Stimulated activated naive CD8-positive, alpha-beta T cell treated with anti-CD3 and anti-CD28 coated beads, Interleukin-15, Interleukin-2, amounts not matched to agents 100 ng/mL and 50 ng/mL, for 24 hours (primary cell): ENCODE measurements around the gene MTFP1.
A peak's percentile ranks its signal among the peaks of the same experiment; 100 is the strongest.

Source experiments
- H3K27ac Mint-ChIP-seq: one replicate; pipeline ENCODE4 v1.8.0; 2021; ENCODE audit warnings: mild to moderate bottlenecking, mixed read lengths
- H3K27me3 Mint-ChIP-seq: one replicate; pipeline ENCODE4 v1.8.0; 2021; ENCODE audit warnings: mixed read lengths
- H3K36me3 Mint-ChIP-seq: one replicate; pipeline ENCODE4 v1.8.0; 2021; ENCODE audit warnings: low read depth, mixed read lengths
- H3K4me1 Mint-ChIP-seq: one replicate; pipeline ENCODE4 v1.8.0; 2021; ENCODE audit warnings: low read depth, mixed read lengths
- H3K4me3 Mint-ChIP-seq: one replicate; pipeline ENCODE4 v1.8.0; 2021; ENCODE audit warnings: mild to moderate bottlenecking, mixed read lengths
- H3K9me3 Mint-ChIP-seq: one replicate; pipeline ENCODE4 v1.8.0; 2021; ENCODE audit warnings: mixed read lengths

MTFP1 gene

GRCh38 chr22:30413745-30414524, 11.6 kb upstream of the MTFP1 start:
- H3K4me1 Mint-ChIP-seq: peaks cover 29% of the 10 kb centered on the region
- H3K27me3 Mint-ChIP-seq: no peaks in the 10 kb centered on the region
- peaks cover 80% of the 10 kb centered on the region for H3K36me3 Mint-ChIP-seq
- peak overlapping the region; percentile 56 for H3K27ac Mint-ChIP-seq
- H3K9me3 Mint-ChIP-seq: no peaks in the 10 kb centered on the region
- H3K4me3 Mint-ChIP-seq: no peak overlapping the region

GRCh38 chr22:30414525-30415047, 11.0 kb upstream of the MTFP1 start:
- H3K9me3 Mint-ChIP-seq: no peaks in the 10 kb centered on the region
- peaks cover 78% of the 10 kb centered on the region for H3K36me3 Mint-ChIP-seq
- H3K27me3 Mint-ChIP-seq: no peaks in the 10 kb centered on the region
- no peak overlapping the region for H3K4me3 Mint-ChIP-seq
- H3K27ac Mint-ChIP-seq: peak overlapping the region; percentile 51
- H3K4me1 Mint-ChIP-seq: peaks cover 32% of the 10 kb centered on the region

DNA sequence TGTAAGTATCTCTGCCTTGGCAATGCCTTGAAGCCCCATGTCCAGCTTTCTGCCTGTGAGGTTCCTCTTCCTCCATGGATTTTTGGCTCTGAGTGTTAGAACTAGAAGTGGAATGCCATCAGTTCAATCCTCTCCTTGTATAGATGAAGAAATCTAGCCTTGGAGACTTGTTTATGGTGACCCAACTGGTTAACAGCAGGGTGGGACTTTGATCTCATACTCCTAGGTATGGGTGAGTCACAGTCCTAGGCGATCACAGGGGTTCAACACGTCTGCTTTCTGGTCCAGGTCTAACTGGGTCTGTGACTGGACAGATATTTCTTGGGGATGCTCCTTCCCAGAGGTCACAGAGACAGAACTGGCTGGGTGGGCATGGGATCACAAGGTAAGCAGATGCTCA, 9.2 kb upstream of the MTFP1 start:
- Mint-ChIP-seq H3K27ac (no peak overlapping the region), H3K4me3 (no peak overlapping the region), H3K36me3 (peaks cover 75% of the 10 kb centered on the region), H3K9me3 (no peaks in the 10 kb centered on the region), H3K27me3 (no peaks in the 10 kb centered on the region), H3K4me1 (peaks cover 51% of the 10 kb centered on the region)

DNA sequence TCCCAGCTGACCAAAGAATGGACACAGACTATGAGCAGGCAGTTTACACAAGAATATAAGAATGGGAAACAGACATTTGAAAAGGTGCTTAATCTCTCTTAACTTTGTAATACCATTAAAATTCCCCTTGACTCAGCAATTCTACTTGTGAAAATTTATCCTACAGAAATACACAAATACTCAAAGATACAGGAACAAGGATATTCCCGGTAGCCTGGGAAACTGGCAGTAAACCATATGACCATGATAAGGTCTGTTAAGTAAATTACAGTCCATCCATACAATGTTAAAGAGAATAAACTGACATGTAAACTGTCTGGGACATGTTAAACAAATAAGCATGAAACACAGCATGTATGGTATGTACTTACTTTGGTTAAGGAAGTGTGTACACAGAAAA, 8.7 kb upstream of the MTFP1 start:
- H3K9me3 Mint-ChIP-seq: no peaks in the 10 kb centered on the region
- H3K4me3 Mint-ChIP-seq: no peak overlapping the region
- H3K36me3 Mint-ChIP-seq: peaks cover 76% of the 10 kb centered on the region
- no peaks in the 10 kb centered on the region for H3K27me3 Mint-ChIP-seq
- peaks cover 55% of the 10 kb centered on the region for H3K4me1 Mint-ChIP-seq
- H3K27ac Mint-ChIP-seq: no peak overlapping the region

DNA sequence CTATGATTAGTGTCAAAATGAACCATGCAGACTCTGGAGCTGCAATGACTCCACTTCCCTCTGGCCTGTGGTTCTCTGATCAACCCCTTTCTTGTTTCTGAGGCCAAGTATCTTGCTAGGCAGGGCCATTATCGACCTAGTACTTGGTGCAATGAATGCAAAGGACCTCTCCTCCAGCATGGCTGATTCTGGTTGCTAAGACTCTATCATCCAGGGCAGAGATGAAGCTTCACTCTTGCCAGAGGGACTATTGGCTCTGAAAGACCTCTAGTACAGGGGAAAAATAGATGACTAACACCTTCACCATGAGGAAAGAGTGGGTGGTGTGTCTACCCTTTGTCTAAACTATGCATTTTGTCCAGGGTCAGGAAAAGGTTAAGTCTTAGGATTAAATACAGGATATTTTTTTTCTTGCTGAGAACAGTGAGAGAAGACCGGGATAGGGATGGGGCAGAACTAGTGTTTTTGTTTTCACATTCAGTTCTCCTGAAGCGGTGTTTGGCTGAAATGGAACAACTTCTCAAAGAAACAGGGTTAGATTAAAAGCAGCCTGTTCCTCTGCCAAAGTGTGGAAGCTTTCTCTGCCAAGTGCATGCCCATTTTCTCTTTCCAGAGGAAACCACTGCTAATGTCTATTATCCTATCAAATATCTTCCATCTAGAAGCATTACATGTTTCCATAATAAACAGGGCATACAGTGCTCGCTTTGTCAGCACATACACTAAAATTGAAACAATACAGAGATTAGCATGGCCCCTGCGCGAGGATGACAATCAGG, 5.0 kb upstream of the MTFP1 start:
- Mint-ChIP-seq H3K4me1 (peaks cover 61% of the 10 kb centered on the region), H3K27me3 (no peaks in the 10 kb centered on the region), H3K36me3 (peaks cover 59% of the 10 kb centered on the region), H3K9me3 (no peaks in the 10 kb centered on the region), H3K4me3 (peak overlapping the region; percentile 98), H3K27ac (peak overlapping the region; percentile 83)

GRCh38 chr22:30421695-30422480, 3.7 kb upstream of the MTFP1 start:
- peaks cover 52% of the 10 kb centered on the region for H3K36me3 Mint-ChIP-seq
- H3K4me1 Mint-ChIP-seq: peaks cover 65% of the 10 kb centered on the region

GRCh38 chr22:30422481-30423300, 2.9 kb upstream of the MTFP1 start:
- H3K27ac Mint-ChIP-seq: peak overlapping the region; percentile 99
- H3K36me3 Mint-ChIP-seq: peaks cover 56% of the 10 kb centered on the region
- H3K27me3 Mint-ChIP-seq: no peaks in the 10 kb centered on the region
- peaks cover 74% of the 10 kb centered on the region for H3K4me1 Mint-ChIP-seq
- H3K9me3 Mint-ChIP-seq: no peaks in the 10 kb centered on the region
- peak overlapping the region; percentile 98 for H3K4me3 Mint-ChIP-seq

More at GRCh38 chr22:30421695-30422480, 3.7 kb upstream of the MTFP1 start:
- Mint-ChIP-seq H3K27ac (peak overlapping the region; percentile 99), H3K27me3 (no peaks in the 10 kb centered on the region), H3K4me3 (peak overlapping the region; percentile 98), H3K9me3 (no peaks in the 10 kb centered on the region)

DNA sequence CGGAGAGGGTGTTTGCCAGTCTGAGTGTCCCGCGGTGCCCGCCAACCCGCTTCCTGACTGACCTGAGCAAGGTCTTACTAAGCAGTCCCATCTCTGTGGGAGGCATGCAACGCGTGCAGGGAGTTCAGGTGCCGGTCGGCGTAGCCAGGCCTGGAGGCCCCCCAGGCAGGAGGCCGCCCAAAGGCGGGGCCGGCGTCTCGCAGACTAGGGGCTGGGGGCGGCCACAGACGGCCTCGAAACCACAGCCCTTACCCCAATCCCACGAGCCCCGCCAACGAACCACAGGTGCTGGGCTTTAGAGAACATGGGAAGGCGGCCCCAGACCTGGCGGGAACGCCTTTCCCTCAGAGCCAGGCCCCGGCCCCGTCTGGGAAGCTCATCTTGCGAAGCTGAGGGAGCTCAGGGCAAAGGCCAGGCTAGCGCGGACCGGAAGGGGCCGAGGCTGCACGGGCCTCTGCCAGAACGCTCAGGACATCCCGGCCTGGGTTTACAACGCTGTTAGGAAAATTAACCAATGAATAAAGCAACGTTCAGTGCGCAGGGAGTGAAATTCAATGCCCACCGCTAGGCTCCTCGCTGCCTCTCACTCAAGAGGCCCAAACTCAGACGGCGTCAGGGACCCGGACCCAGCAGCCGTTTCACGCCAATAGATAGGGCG, 2.1 kb upstream of the MTFP1 start:
- peak overlapping the region; percentile 99 for H3K27ac Mint-ChIP-seq
- H3K9me3 Mint-ChIP-seq: no peaks in the 10 kb centered on the region
- peak overlapping the region; percentile 98 for H3K4me3 Mint-ChIP-seq
- H3K36me3 Mint-ChIP-seq: peaks cover 52% of the 10 kb centered on the region
- no peaks in the 10 kb centered on the region for H3K27me3 Mint-ChIP-seq
- H3K4me1 Mint-ChIP-seq: peaks cover 76% of the 10 kb centered on the region

- Mint-ChIP-seq H3K36me3 (peaks cover 48% of the 10 kb centered on the region), H3K4me1 (peaks cover 76% of the 10 kb centered on the region), H3K27me3 (no peaks in the 10 kb centered on the region), H3K27ac (peak overlapping the region; percentile 99), H3K4me3 (peak overlapping the region; percentile 98), H3K9me3 (no peaks in the 10 kb centered on the region)
Measured at GRCh38 chr22:30423959-30424533, 1.5 kb upstream of the MTFP1 start.

DNA sequence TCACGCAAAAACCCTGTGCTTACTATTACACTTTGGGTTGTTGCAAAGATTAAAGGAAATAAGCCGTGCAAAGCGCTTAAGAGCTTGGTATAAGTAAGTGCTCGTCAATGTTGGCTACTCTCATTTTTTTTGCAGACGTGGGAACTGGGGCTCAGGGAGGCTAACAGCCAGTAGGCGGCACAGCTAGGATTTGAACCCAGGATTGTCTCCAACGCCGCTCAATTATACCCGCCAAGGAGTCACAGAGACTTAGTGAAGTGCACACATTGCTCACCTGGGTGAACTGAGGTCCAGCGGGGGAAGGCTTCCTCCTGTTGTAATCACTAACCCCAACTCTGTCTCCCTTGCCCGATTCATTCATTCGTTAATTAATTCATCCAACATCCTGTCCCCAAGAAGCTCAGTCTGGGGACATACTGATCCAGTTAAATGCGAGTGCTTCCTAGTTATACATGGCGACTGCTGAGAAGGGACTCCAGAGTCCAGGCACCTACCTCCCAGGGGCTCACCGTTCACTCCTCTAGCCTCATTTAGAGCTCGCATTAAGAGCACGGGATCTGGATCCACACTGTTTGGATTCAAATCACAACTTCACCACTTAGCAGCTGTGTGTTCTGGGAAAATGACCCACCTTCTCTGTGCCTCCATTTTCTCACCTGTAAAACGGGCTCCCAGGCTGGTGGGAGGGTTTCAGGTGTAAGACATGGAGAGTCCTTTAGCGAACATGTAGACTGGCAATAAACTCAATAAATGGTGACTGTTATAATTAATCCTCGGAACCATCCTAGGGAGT, 838 bp upstream of the MTFP1 start:
- H3K36me3 Mint-ChIP-seq: peaks cover 43% of the 10 kb centered on the region

DNA sequence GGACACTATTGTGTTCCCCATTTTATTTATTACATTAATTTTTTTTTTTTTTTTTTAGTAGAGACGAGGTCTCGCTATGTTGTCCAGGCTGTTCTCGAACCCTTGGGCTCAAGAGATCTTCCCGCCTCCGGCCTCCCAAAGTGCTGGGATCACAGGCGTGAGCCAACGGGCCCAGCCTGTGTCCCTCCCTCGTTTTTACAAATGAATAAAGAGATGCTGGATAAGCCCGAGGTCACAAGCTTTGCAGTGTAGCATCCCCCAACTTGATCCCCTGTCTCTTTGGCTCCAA, 297 bp upstream of the MTFP1 start:
- peak overlapping the region; percentile 98 for H3K4me3 Mint-ChIP-seq
- peaks cover 40% of the 10 kb centered on the region for H3K36me3 Mint-ChIP-seq
- H3K27ac Mint-ChIP-seq: peak overlapping the region; percentile 99
- H3K27me3 Mint-ChIP-seq: no peaks in the 10 kb centered on the region
- peaks cover 66% of the 10 kb centered on the region for H3K4me1 Mint-ChIP-seq
- H3K9me3 Mint-ChIP-seq: no peaks in the 10 kb centered on the region

More for the DNA sequence above, 838 bp upstream of the MTFP1 start:
- no peaks in the 10 kb centered on the region for H3K9me3 Mint-ChIP-seq
- H3K27me3 Mint-ChIP-seq: no peaks in the 10 kb centered on the region
- H3K4me3 Mint-ChIP-seq: peak overlapping the region; percentile 98
- peaks cover 71% of the 10 kb centered on the region for H3K4me1 Mint-ChIP-seq
- H3K27ac Mint-ChIP-seq: peak overlapping the region; percentile 99

DNA sequence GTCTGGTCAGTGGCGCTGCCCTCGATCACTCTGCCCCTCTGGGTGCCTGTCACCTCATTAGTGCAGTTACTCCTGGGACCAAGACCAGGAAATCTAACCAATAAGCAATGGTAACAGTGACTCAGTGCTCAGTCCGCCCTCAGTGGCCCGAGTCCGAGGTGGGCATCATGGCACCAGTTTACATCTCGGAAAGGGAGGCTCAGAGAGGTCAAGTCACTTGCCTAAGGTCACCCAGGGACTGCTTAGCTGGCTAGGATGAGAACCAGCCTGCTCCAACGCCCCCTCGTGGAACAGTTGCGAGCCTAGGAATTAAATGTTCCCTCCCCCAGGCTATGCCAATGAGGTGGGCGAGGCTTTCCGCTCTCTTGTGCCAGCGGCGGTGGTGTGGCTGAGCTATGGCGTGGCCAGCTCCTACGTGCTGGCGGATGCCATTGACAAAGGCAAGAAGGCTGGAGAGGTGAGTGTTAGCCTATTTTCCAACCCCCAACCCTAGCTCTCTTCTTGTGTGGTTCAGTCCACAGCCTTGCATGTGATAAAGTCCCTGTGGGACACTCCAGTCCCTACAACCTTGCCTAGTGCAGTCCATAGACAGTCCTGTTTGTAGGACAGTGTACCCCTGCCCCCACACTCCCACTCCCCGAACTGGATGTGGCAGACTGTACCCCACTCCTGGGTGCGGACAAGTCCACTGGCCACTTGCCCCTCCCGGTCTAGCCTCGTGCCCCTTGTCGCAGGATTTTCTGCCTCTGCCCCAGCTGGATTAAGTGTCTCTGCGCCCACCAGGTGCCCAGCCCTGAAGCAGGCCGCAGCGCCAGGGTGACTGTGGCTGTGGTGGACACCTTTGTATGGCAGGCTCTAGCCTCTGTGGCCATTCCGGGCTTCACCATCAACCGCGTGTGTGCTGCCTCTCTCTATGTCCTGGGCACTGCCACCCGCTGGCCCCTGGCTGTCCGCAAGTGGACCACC, 1.1 kb downstream of the MTFP1 start:
- Mint-ChIP-seq H3K4me1 (peaks cover 52% of the 10 kb centered on the region), H3K4me3 (peak overlapping the region; percentile 98), H3K9me3 (no peaks in the 10 kb centered on the region), H3K27me3 (no peaks in the 10 kb centered on the region), H3K36me3 (peaks cover 30% of the 10 kb centered on the region), H3K27ac (peak overlapping the region; percentile 99)
